Osteoblast (primary cell): Measurements from ENCODE around the gene ADAMTS2. TPM values are rescaled to one million over a fixed set of nuclear protein-coding genes. Genes with fewer than 3 reads are reported as not detected.

Experiments used
- DNase-seq: peaks from one replicate; pipeline ENCODE4 v3.0.0; 2011; ENCODE audit warnings: low spot score, mixed read lengths; ENCODE audit not compliant: insufficient read length; ENCODE audit errors: missing footprints
- H2AFZ ChIP-seq: 2 replicates; pipeline ENCODE4 v1.6.0; 2011; ENCODE audit warnings: mild to moderate bottlenecking, low read length
- H3K27ac ChIP-seq: 2 replicates; pipeline ENCODE4 v1.5.1; 2011; ENCODE audit warnings: mild to moderate bottlenecking, low read depth, low read length, moderate library complexity
- H3K27me3 ChIP-seq: 2 replicates; pipeline ENCODE4 v1.6.0; 2012; ENCODE audit warnings: mild to moderate bottlenecking, control low read depth, inconsistent platforms, low read length, moderate library complexity; ENCODE audit not compliant: insufficient read depth
- H3K36me3 ChIP-seq: 2 replicates; pipeline ENCODE4 v1.5.1; 2011; ENCODE audit warnings: mild to moderate bottlenecking, low read length, control low read depth, moderate library complexity; ENCODE audit not compliant: insufficient read depth
- H3K4me1 ChIP-seq: 2 replicates; pipeline ENCODE4 v1.5.1; 2011; ENCODE audit warnings: mild to moderate bottlenecking, low read length, control low read depth, moderate library complexity; ENCODE audit not compliant: insufficient read depth
- H3K4me2 ChIP-seq: 2 replicates; pipeline ENCODE4 v1.6.0; 2011; ENCODE audit warnings: mild to moderate bottlenecking, low read length; ENCODE audit not compliant: insufficient read depth
- H3K4me3 ChIP-seq: fragments of 200-600 bp; sonication (generic); 3 replicates; pipeline ENCODE4 v1.5.1; 2012; ENCODE audit warnings: mild to moderate bottlenecking, low read length, inconsistent platforms; ENCODE audit not compliant: insufficient read depth
- H3K79me2 ChIP-seq: 2 replicates; pipeline ENCODE4 v1.6.0; 2012; ENCODE audit warnings: mild to moderate bottlenecking, low read length, control low read depth, inconsistent platforms; ENCODE audit not compliant: insufficient read depth
- H3K9me3 ChIP-seq: 2 replicates; pipeline ENCODE4 v1.5.1; 2011; ENCODE audit warnings: low read depth, low read length, control low read depth
- H4K20me1 ChIP-seq: 2 replicates; pipeline ENCODE4 v1.6.0; 2012; ENCODE audit warnings: mild to moderate bottlenecking, low read length, control low read depth; ENCODE audit not compliant: insufficient read depth
- CTCF ChIP-seq: IDR thresholded peaks from 2 replicates; pipeline ENCODE4 v1.5.1; 2011; ENCODE audit warnings: mild to moderate bottlenecking, low read depth, low read length, moderate library complexity; ENCODE audit errors: extremely low read depth
- total RNA-seq: library from RNA; depleted of rRNA; stranded (reverse); fragments of >200 nt; gene quantifications from 2 replicates; pipeline ENCODE4 v1.2.3, GENCODE V29; 2012

ADAMTS2 gene
- total RNA-seq, 1 donor = 144 TPM

- DNase-seq = peak; percentile 73
- no peak overlapping the region for H2AFZ ChIP-seq
- H3K9me3 ChIP-seq = no peaks in the 10 kb centered on the region
- no peaks in the 10 kb centered on the region for H3K27me3 ChIP-seq
- H3K4me3 ChIP-seq = no peak overlapping the region
- H4K20me1 ChIP-seq = peaks cover 25% of the 10 kb centered on the region
- peaks cover 52% of the 10 kb centered on the region for H3K4me1 ChIP-seq
- TF ChIP-seq CTCF = no peak
- no peaks in the 10 kb centered on the region for H3K36me3 ChIP-seq
- peaks cover 98% of the 10 kb centered on the region for H3K79me2 ChIP-seq
- no peak overlapping the region for H3K4me2 ChIP-seq
- peak overlapping the region; percentile 78 for H3K27ac ChIP-seq
These were observed 49.0 kb downstream of the ADAMTS2 start for GRCh38 chr5:179296150-179296821.

GRCh38 chr5:179295778-179296149 lies 49.5 kb downstream of the ADAMTS2 start:
- Histone ChIP-seq H3K4me3 (no peak overlapping the region), H3K4me2 (no peak overlapping the region), H3K36me3 (peaks cover under 1% of the 10 kb centered on the region), H3K9me3 (no peaks in the 10 kb centered on the region), H2AFZ (no peak overlapping the region), H3K27ac (peak overlapping the region; percentile 78), H3K27me3 (no peaks in the 10 kb centered on the region), H3K4me1 (peaks cover 49% of the 10 kb centered on the region), H4K20me1 (peaks cover 29% of the 10 kb centered on the region), H3K79me2 (peaks cover 98% of the 10 kb centered on the region)
- no peak for TF ChIP-seq CTCF
- DNase-seq = peak; percentile 60

GRCh38 chr5:179294891-179295777 lies 50.1 kb downstream of the ADAMTS2 start:
- peaks cover 5% of the 10 kb centered on the region for H3K36me3 ChIP-seq
- peak; percentile 30 for TF ChIP-seq CTCF
- no peak overlapping the region for H3K4me2 ChIP-seq
- H3K27me3 ChIP-seq = no peaks in the 10 kb centered on the region
- DNase-seq = peak; percentile 95
- no peak overlapping the region for H3K4me3 ChIP-seq
- peaks cover 98% of the 10 kb centered on the region for H3K79me2 ChIP-seq
- peaks cover 44% of the 10 kb centered on the region for H3K4me1 ChIP-seq
- peaks cover 31% of the 10 kb centered on the region for H4K20me1 ChIP-seq
- no peaks in the 10 kb centered on the region for H3K9me3 ChIP-seq
- peak overlapping the region; percentile 78 for H3K27ac ChIP-seq
- H2AFZ ChIP-seq = no peak overlapping the region

GRCh38 chr5:179294131-179294780 lies 51.0 kb downstream of the ADAMTS2 start:
- no peaks in the 10 kb centered on the region for H3K27me3 ChIP-seq
- peaks cover 31% of the 10 kb centered on the region for H4K20me1 ChIP-seq
- no peaks in the 10 kb centered on the region for H3K9me3 ChIP-seq
- DNase-seq = peak; percentile 86
- H3K4me1 ChIP-seq = peaks cover 48% of the 10 kb centered on the region
- H3K27ac ChIP-seq = peak overlapping the region; percentile 78
- H2AFZ ChIP-seq = no peak overlapping the region
- peaks cover 99% of the 10 kb centered on the region for H3K79me2 ChIP-seq
- H3K4me2 ChIP-seq = peak overlapping the region; percentile 19
- no peak for TF ChIP-seq CTCF
- H3K36me3 ChIP-seq = peaks cover 5% of the 10 kb centered on the region
- no peak overlapping the region for H3K4me3 ChIP-seq
